Tibial artery (tissue), 4 donors: ENCODE data around the gene SLTM.
A peak's percentile ranks its signal among the peaks of the same experiment; 100 is the strongest.
"Not testable (repeated sequence)": the region's sequence is repeated elsewhere in the genome, so short reads cannot be mapped to it uniquely, and the experiment has no call there.

Experiments used
- DNase-seq, 2 donors: peaks; one replicate each; pipeline ENCODE4 v3.0.0-alpha.2; 2019
- H3K27ac ChIP-seq, 2 donors: fragments of 200-600 bp; sonication (generic) in 1 of 2; 1 replicate in 1 of 2; 2 replicates in 1 of 2; pipeline ENCODE4 v1.5.1; 2018 to 2019; ENCODE audit warnings: mild to moderate bottlenecking in 1 of 2
- H3K27me3 ChIP-seq, 2 donors: fragments of 200-600 bp; sonication (generic) in 1 of 2; one replicate each; pipeline versions ENCODE4 v1.5.1 to v1.6.0; 2016 to 2019
- H3K36me3 ChIP-seq, 3 donors: fragments of 200-600 bp; sonication (generic) in 2 of 3; one replicate each; pipeline ENCODE4 v1.5.1; 2016 to 2019; ENCODE audit warnings: mild to moderate bottlenecking in 2 of 3
- H3K4me1 ChIP-seq, 4 donors: fragments of 200-600 bp; sonication (generic) in 2 of 4; 1 replicate in 3 of 4; 2 replicates in 1 of 4; pipeline ENCODE4 v1.5.1; 2016 to 2019
- H3K4me3 ChIP-seq, 2 donors: fragments of 200-600 bp; sonication (generic) in 1 of 2; 1 replicate in 1 of 2; 2 replicates in 1 of 2; pipeline ENCODE4 v1.5.1; 2018 to 2019; ENCODE audit warnings: mild to moderate bottlenecking in 2 of 2
- H3K9me3 ChIP-seq, 3 donors: fragments of 200-600 bp; sonication (generic) in 1 of 3; one replicate each; pipeline ENCODE4 v1.5.1; 2016 to 2019
- CTCF ChIP-seq, 2 experiments: fragments of 200-600 bp in 1 of 2; fragments of 450-650 bp in 1 of 2; IDR thresholded peaks; one replicate each; pipeline ENCODE4 v1.5.1; 2017 to 2019; ENCODE audit warnings: antibody characterized with exemption in 2 of 2, mild to moderate bottlenecking in 1 of 2, moderate library complexity in 1 of 2
- intact Hi-C: fragments of 100-400 bp; cut with DNase I; formaldehyde crosslinking; loops from one replicate; pipeline ENCODE4 v1.15.0; 2023; ENCODE audit warnings: low total_unique reads

SLTM gene

DNA sequence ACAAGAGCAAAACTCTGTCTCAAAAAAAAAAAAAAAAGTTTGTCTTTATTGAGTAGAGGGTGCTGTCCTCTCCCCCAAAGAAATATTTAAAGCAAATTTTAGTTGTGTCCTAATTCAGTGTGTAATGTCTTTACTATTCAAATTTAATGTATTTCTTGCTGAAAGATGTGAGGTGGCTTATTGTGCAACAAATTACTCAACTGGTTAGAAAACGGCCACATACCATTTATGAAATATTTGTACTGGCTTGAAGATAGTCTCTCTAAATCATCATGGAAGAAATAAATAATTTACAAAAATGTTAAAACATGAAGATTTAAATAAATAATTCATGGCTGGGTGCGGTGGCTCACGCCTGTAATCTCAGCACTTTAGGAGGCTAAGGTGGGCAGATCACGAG is 63.0 kb downstream of the SLTM start:
- Histone ChIP-seq H3K4me3 (no peak overlapping the region), H3K4me1 (no peaks in the 10 kb centered on the region), H3K27me3 (no peaks in the 10 kb centered on the region), H3K27ac (no peak overlapping the region), H3K36me3 (no peaks in the 10 kb centered on the region), H3K9me3 (no peaks in the 10 kb centered on the region)
- no peak for DNase-seq
- intact Hi-C loops: no loop called here
- no peak for TF ChIP-seq CTCF (IDR thresholded peaks at IDR 0.05)

- TF ChIP-seq CTCF (IDR thresholded peaks at IDR 0.05): no peak
- no peak overlapping the region for H3K27ac ChIP-seq
- no peaks in the 10 kb centered on the region for H3K36me3 ChIP-seq
- H3K4me1 ChIP-seq: peaks cover 0 to 10% (median 5%) of the 10 kb centered on the region in 4 donors
- peaks cover 0 to 6% of the 10 kb centered on the region in 2 donors for H3K27me3 ChIP-seq
- no peaks in the 10 kb centered on the region for H3K9me3 ChIP-seq
- H3K4me3 ChIP-seq: no peak overlapping the region
- intact Hi-C loops: no loop called here
- no peak for DNase-seq
Measured at GRCh38 chr15:58867926-58868325, 65.6 kb downstream of the SLTM start.

- Histone ChIP-seq H3K4me1 (peaks cover 0 to 10% (median 5%) of the 10 kb centered on the region in 4 donors), H3K9me3 (no peaks in the 10 kb centered on the region), H3K4me3 (peak overlapping the region; percentile 29 to 41), H3K27me3 (peaks cover 0 to 6% of the 10 kb centered on the region in 2 donors), H3K36me3 (no peaks in the 10 kb centered on the region), H3K27ac (no peak overlapping the region)
- no peak for DNase-seq
- TF ChIP-seq CTCF (IDR thresholded peaks at IDR 0.05): no peak
- intact Hi-C loops: no loop called here
Measured at GRCh38 chr15:58865425-58865880, 68.0 kb downstream of the SLTM start.

GRCh38 chr15:58864602-58865424 is 68.7 kb downstream of the SLTM start:
- DNase-seq: no peak
- H3K4me3 ChIP-seq: peak overlapping the region; percentile 29 to 41
- peaks cover 0 to 10% (median 5%) of the 10 kb centered on the region in 4 donors for H3K4me1 ChIP-seq
- H3K36me3 ChIP-seq: no peaks in the 10 kb centered on the region
- intact Hi-C loops: no loop called here
- H3K27ac ChIP-seq: no peak overlapping the region
- no peaks in the 10 kb centered on the region for H3K9me3 ChIP-seq
- no peak for TF ChIP-seq CTCF (IDR thresholded peaks at IDR 0.05)
- H3K27me3 ChIP-seq: peaks cover 0 to 6% of the 10 kb centered on the region in 2 donors

- intact Hi-C loops: no loop called here
- Histone ChIP-seq H3K36me3 (no peaks in the 10 kb centered on the region), H3K27me3 (peaks cover 0 to 6% of the 10 kb centered on the region in 2 donors), H3K9me3 (no peaks in the 10 kb centered on the region), H3K4me3 (no peak overlapping the region), H3K27ac (no peak overlapping the region), H3K4me1 (peaks cover 0 to 10% (median 5%) of the 10 kb centered on the region in 4 donors)
- DNase-seq: no peak
- TF ChIP-seq CTCF (IDR thresholded peaks at IDR 0.05): no peak
Measured at GRCh38 chr15:58862326-58862725, 71.2 kb downstream of the SLTM start.

- intact Hi-C loops, H3K4me3 ChIP-seq, H3K27me3 ChIP-seq, H3K9me3 ChIP-seq, DNase-seq, H3K27ac ChIP-seq: not testable (repeated sequence)
- H3K4me1 ChIP-seq: peaks cover 0 to 12% (median 0%) of the 10 kb centered on the region in 4 donors
- peaks cover 5 to 23% (median 9%) of the 10 kb centered on the region in 3 donors for H3K36me3 ChIP-seq
Measured at GRCh38 chr15:58856621-58857020, 76.9 kb downstream of the SLTM start.
